Superior temporal gyrus (tissue), 1 donor: ENCODE results near the gene SCIMP.
A peak's percentile ranks its signal among the peaks of the same experiment; 100 is the strongest.
"Not testable (repeated sequence)": the region's sequence is repeated elsewhere in the genome, so short reads cannot be mapped to it uniquely, and the experiment has no call there.

Source experiments
- DNase-seq: peaks from one replicate; pipeline ENCODE4 v3.0.0-alpha.2; 2016; ENCODE audit errors: extremely low spot score

SCIMP gene

GRCh38 chr17:5234645-5235576, at the start of gene SCIMP:
SCIMP (minus strand) TSS chr17:5234860; CDS start chr17:5234755, 105 bp downstream.
- DNase-seq: peak; percentile 17

- DNase-seq: no peak
Measured at GRCh38 chr17:5283571-5284315, 49.1 kb upstream of the SCIMP start.

GRCh38 chr17:5282642-5283217, 48.1 kb upstream of the SCIMP start:
- DNase-seq: no peak

GRCh38 chr17:5281814-5282641, 47.4 kb upstream of the SCIMP start, which contains the start of gene RABEP1:
RABEP1 (plus strand) TSS chr17:5282284; CDS start chr17:5282487, 203 bp downstream.
- DNase-seq: peak; percentile 83

- no peak for DNase-seq
Measured at GRCh38 chr17:5272322-5272721, 37.7 kb upstream of the SCIMP start.

GRCh38 chr17:5269241-5269960, 34.7 kb upstream of the SCIMP start:
- DNase-seq: no peak

- DNase-seq: no peak
Measured at GRCh38 chr17:5264893-5265292, 30.2 kb upstream of the SCIMP start.

- DNase-seq: no peak
Measured at GRCh38 chr17:5263441-5263840, 28.8 kb upstream of the SCIMP start.

GRCh38 chr17:5262416-5262991, 27.8 kb upstream of the SCIMP start:
- no peak for DNase-seq

- DNase-seq: no peak
Measured at GRCh38 chr17:5260542-5260941, 25.9 kb upstream of the SCIMP start.

- DNase-seq: no peak
Measured at GRCh38 chr17:5257124-5257523, 22.5 kb upstream of the SCIMP start.

- DNase-seq: peak; percentile 16
Measured at GRCh38 chr17:5254903-5255521, 20.4 kb upstream of the SCIMP start.

GRCh38 chr17:5254414-5254813, 19.8 kb upstream of the SCIMP start:
- DNase-seq: no peak

GRCh38 chr17:5249615-5250014, 15.0 kb upstream of the SCIMP start:
- DNase-seq: peak; percentile 92

GRCh38 chr17:5248821-5249479, 14.3 kb upstream of the SCIMP start:
- DNase-seq: no peak

GRCh38 chr17:5247621-5248020, 13.0 kb upstream of the SCIMP start:
- DNase-seq: no peak

- no peak for DNase-seq
Measured at GRCh38 chr17:5241861-5242671, 7.4 kb upstream of the SCIMP start.

GRCh38 chr17:5239769-5240168, 5.1 kb upstream of the SCIMP start:
- DNase-seq: not testable (repeated sequence)
